IMR-90 (cell line): ENCODE measurements around the gene ARHGEF26. TPM values are rescaled to one million over a fixed set of nuclear protein-coding genes. Genes with fewer than 3 reads are reported as not detected.

ENCODE experiments used
- ATAC-seq: fragments of 200-7000 bp; cut with Tn5 transposase; 2 replicates; pipeline ENCODE4 v1.9.1; 2020; ENCODE audit warnings: low read depth, mild to moderate bottlenecking, moderate library complexity
- BruUV-seq: library from RNA; stranded (reverse); fragments of 400-500 nt; replicated peaks from 2 replicates; lab custom pipeline; 2021; lab: Mats Ljungman, UMichigan
- CTCF ChIA-PET: fragments of 300-600 bp; formaldehyde crosslinking; extraction: SDS; loops from one replicate; lab custom pipeline; 2021; ENCODE audit warnings: antibody characterized with exemption; lab: Yijun Ruan, JAX
- POLR2A ChIA-PET: fragments of 300-600 bp; sonication (Branson Sonifier 250); formaldehyde crosslinking; loops from one replicate; lab custom pipeline; 2022; ENCODE audit warnings: antibody characterized with exemption; ENCODE audit not compliant: unreplicated experiment; lab: Charles Lee
- DNase-seq: peaks from one replicate; pipeline ENCODE4 v3.0.0; 2013
- H2AFZ ChIP-seq: replicated peaks from 2 replicates; pipeline ENCODE3; 2013; ENCODE audit warnings: low read length, mild to moderate bottlenecking; ENCODE audit not compliant: poor library complexity
- H2AK5ac ChIP-seq: 2 replicates; pipeline ENCODE4 v1.6.1; 2013; ENCODE audit warnings: low read depth, low read length, inconsistent platforms
- H2AK9ac ChIP-seq: replicated peaks from 2 replicates; pipeline ENCODE3; 2013; ENCODE audit warnings: mild to moderate bottlenecking, low read depth, low read length, moderate library complexity; ENCODE audit not compliant: poor library complexity
- H2BK120ac ChIP-seq: 2 replicates; pipeline ENCODE4 v1.6.1; 2013; ENCODE audit warnings: low read depth, low read length, inconsistent platforms
- H2BK15ac ChIP-seq: 3 replicates; pipeline ENCODE4 v1.6.1; 2013; ENCODE audit warnings: low read depth, low read length, inconsistent platforms
- H2BK20ac ChIP-seq: 2 replicates; pipeline ENCODE4 v1.6.1; 2013; ENCODE audit warnings: low read depth, mild to moderate bottlenecking, inconsistent platforms, low read length, moderate library complexity
- H2BK5ac ChIP-seq: 2 replicates; pipeline ENCODE4 v1.6.1; 2013; ENCODE audit warnings: mild to moderate bottlenecking, low read depth, low read length, inconsistent platforms; ENCODE audit not compliant: poor library complexity, severe bottlenecking
- H3K14ac ChIP-seq: replicated peaks from 2 replicates; pipeline ENCODE4 v1.6.1; 2013; ENCODE audit warnings: low read depth, low read length, inconsistent platforms
- H3K18ac ChIP-seq: 2 replicates; pipeline ENCODE4 v1.6.1; 2013; ENCODE audit warnings: low read depth, low read length, control low read depth
- H3K23ac ChIP-seq: 2 replicates; pipeline ENCODE4 v1.6.1; 2013; ENCODE audit warnings: low read depth, low read length, inconsistent platforms
- H3K27ac ChIP-seq: 2 replicates; pipeline ENCODE4 v1.5.1; 2013; ENCODE audit warnings: mild to moderate bottlenecking, control low read depth, low read length; ENCODE audit not compliant: insufficient read depth
- H3K27me3 ChIP-seq: 2 replicates; pipeline ENCODE4 v1.6.1; 2013; ENCODE audit warnings: low read length; ENCODE audit not compliant: control insufficient read depth, insufficient read depth
- H3K36me3 ChIP-seq: 2 replicates; pipeline ENCODE4 v1.6.1; 2013; ENCODE audit warnings: low read length, mixed read lengths; ENCODE audit not compliant: control insufficient read depth, insufficient read depth
- H3K4ac ChIP-seq: 2 replicates; pipeline ENCODE4 v1.6.1; 2013; ENCODE audit warnings: low read depth, low read length, inconsistent platforms
- H3K4me1 ChIP-seq: 2 replicates; pipeline ENCODE4 v1.6.1; 2013; ENCODE audit warnings: low read length, mixed read lengths; ENCODE audit not compliant: control insufficient read depth, insufficient read depth
- H3K4me2 ChIP-seq: 2 replicates; pipeline ENCODE4 v1.6.1; 2013; ENCODE audit warnings: low read depth, mild to moderate bottlenecking, control low read depth, low read length, moderate library complexity
- H3K4me3 ChIP-seq: 2 replicates; pipeline ENCODE4 v1.5.1; 2013; ENCODE audit warnings: low read depth, mild to moderate bottlenecking, control low read depth, low read length, moderate library complexity; ENCODE audit not compliant: insufficient read depth
- H3K56ac ChIP-seq: 2 replicates; pipeline ENCODE4 v1.6.1; 2013; ENCODE audit warnings: low read length, inconsistent platforms; ENCODE audit not compliant: insufficient read depth; ENCODE audit errors: extremely low read depth
- H3K79me1 ChIP-seq, 2 experiments: 2 replicates each; pipeline ENCODE4 v1.6.1; 2013; ENCODE audit warnings: low read length in 2 of 2, inconsistent platforms in 1 of 2, low read depth in 1 of 2
- H3K9ac ChIP-seq: 2 replicates; pipeline ENCODE4 v1.6.1; 2013; ENCODE audit warnings: low read depth, low read length, control low read depth
- H3K9me1 ChIP-seq: 2 replicates; pipeline ENCODE4 v1.6.1; 2013; ENCODE audit warnings: low read length, inconsistent platforms; ENCODE audit not compliant: insufficient read depth
- H3K9me3 ChIP-seq: 2 replicates; pipeline ENCODE4 v1.6.1; 2013; ENCODE audit warnings: low read length; ENCODE audit not compliant: control insufficient read depth, insufficient read depth
- H4K20me1 ChIP-seq: 2 replicates; pipeline ENCODE4 v1.6.1; 2013; ENCODE audit warnings: low read length, inconsistent platforms; ENCODE audit not compliant: insufficient read depth
- H4K5ac ChIP-seq: 2 replicates; pipeline ENCODE4 v1.6.1; 2013; ENCODE audit warnings: mild to moderate bottlenecking, low read depth, low read length, control low read depth
- H4K8ac ChIP-seq, 2 experiments: 2 replicates each; pipeline ENCODE4 v1.6.1; 2013; ENCODE audit warnings: low read depth in 2 of 2, low read length in 2 of 2, control low read depth in 1 of 2, inconsistent platforms in 1 of 2
- H4K91ac ChIP-seq: 2 replicates; pipeline ENCODE4 v1.6.1; 2013; ENCODE audit warnings: low read depth, low read length, inconsistent platforms; ENCODE audit not compliant: insufficient read depth
- BHLHE40 ChIP-seq: fragments of 150-350 bp; IDR thresholded peaks from 2 replicates; pipeline ENCODE4 v1.6.1; 2016; ENCODE audit warnings: mild to moderate bottlenecking, low read depth, low read length
- CTCF ChIP-seq: conservative IDR thresholded peaks from 2 replicates; pipeline ENCODE4 v1.5.1; 2012; ENCODE audit warnings: mild to moderate bottlenecking, low read depth, low read length, improper control_type of control experiment
- ELK1 ChIP-seq: fragments of 150-350 bp; IDR thresholded peaks from 2 replicates; pipeline ENCODE4 v1.6.1; 2016; ENCODE audit warnings: low read depth, mild to moderate bottlenecking, low read length, moderate library complexity, borderline replicate concordance
- MAFK ChIP-seq: IDR thresholded peaks from 2 replicates; pipeline ENCODE4 v1.6.1; 2012; ENCODE audit warnings: low read depth, low read length, improper control_type of control experiment
- MAZ ChIP-seq: IDR thresholded peaks from 2 replicates; pipeline ENCODE4 v1.6.1; 2012; ENCODE audit warnings: low read depth, mild to moderate bottlenecking, low read length, improper control_type of control experiment, moderate library complexity, borderline replicate concordance
- MXI1 ChIP-seq: IDR thresholded peaks from 2 replicates; pipeline ENCODE4 v1.6.1; 2012; ENCODE audit warnings: low read depth, mild to moderate bottlenecking, low read length, moderate library complexity, borderline replicate concordance
- NFE2L2 ChIP-seq: fragments of 150-350 bp; IDR thresholded peaks from 2 replicates; pipeline ENCODE4 v1.6.1; 2016; ENCODE audit warnings: low read depth, mild to moderate bottlenecking, low read length
- RCOR1 ChIP-seq: IDR thresholded peaks from 2 replicates; pipeline ENCODE4 v1.6.1; 2012; ENCODE audit warnings: mild to moderate bottlenecking, low read length, improper control_type of control experiment; ENCODE audit not compliant: insufficient replicate concordance
- RFX5 ChIP-seq: IDR thresholded peaks from 2 replicates; pipeline ENCODE4 v1.8.0; 2012; ENCODE audit warnings: low read depth, mild to moderate bottlenecking, low read length, moderate library complexity
- SMC3 ChIP-seq: fragments of 150-350 bp; IDR thresholded peaks from 2 replicates; pipeline ENCODE4 v1.6.1; 2016; ENCODE audit warnings: low read depth, mild to moderate bottlenecking, antibody characterized with exemption, low read length, moderate library complexity
- WGBS, 2 experiments: methylation state at CpG; one replicate each; pipeline versions ENCODE4 v1.1.5 to v1.1.7; 2013; ENCODE audit warnings: missing lambda C conversion rate in 2 of 2; ENCODE audit not compliant: insufficient read length in 1 of 2; ENCODE audit errors: extremely low coverage in 2 of 2; 5-methylcytosine and 5-hydroxymethylcytosine counted together
- dilution Hi-C: fragments of 300-500 bp; cut with HindIII; formaldehyde crosslinking; loops from one replicate; pipeline ENCODE4 v1.14.3; 2018; ENCODE audit warnings: low sequenced_read_pairs; ENCODE audit not compliant: unreplicated experiment
- in situ Hi-C: fragments of 300-500 bp; cut with MboI; formaldehyde crosslinking; loops from 3 replicates; pipeline ENCODE4 v1.14.3; 2019; ENCODE audit warnings: low sequenced_read_pairs, inconsistent platforms, mixed read lengths
- intact Hi-C: fragments of 100-400 bp; cut with micrococcal nuclease; formaldehyde crosslinking; loops from 2 replicates; pipeline ENCODE4 v1.10.0; 2022
- polyA plus RNA-seq, 3 experiments: library from polyadenylated mRNA; depleted of rRNA; stranded (reverse); fragments of >200 nt; gene quantifications; 2 replicates each; pipeline ENCODE4 v1.2.3, GENCODE V29; 2012; ENCODE audit warnings: low replicate concordance in 1 of 3
- total RNA-seq: library from RNA; depleted of rRNA; stranded (reverse); fragments of >200 nt; gene quantifications from 2 replicates; pipeline ENCODE4 v1.2.3, GENCODE V29; 2012

Gene ARHGEF26
- total and polyA plus RNA-seq, 2 of the 4 experiments (the other 2 are of a cell fraction), result 2.0 to 2.3 TPM

GRCh38 chr3:154236331-154236730 lies 115.1 kb downstream of the ARHGEF26 start:
- no peaks in the 10 kb centered on the region for H3K36me3 ChIP-seq
- no peak overlapping the region for H4K8ac ChIP-seq
- H3K18ac ChIP-seq, result no peak overlapping the region
- no peaks in the 10 kb centered on the region for H4K20me1 ChIP-seq
- H3K14ac ChIP-seq, result no peak overlapping the region
- no peaks in the 10 kb centered on the region for H3K4me1 ChIP-seq
- DNase-seq, result no peak
- H3K79me1 ChIP-seq, result no peaks in the 10 kb centered on the region
- H3K9me3 ChIP-seq, result no peaks in the 10 kb centered on the region
- no peak overlapping the region for H4K91ac ChIP-seq
- dilution Hi-C loops, result no loop called here
- H2BK20ac ChIP-seq, result no peak overlapping the region
- H2AK9ac ChIP-seq, result no peak overlapping the region
- no peak overlapping the region for H2BK5ac ChIP-seq
- intact Hi-C loops, result no loop called here
- H3K4ac ChIP-seq, result no peak overlapping the region
- H2BK120ac ChIP-seq, result no peak overlapping the region
- TF ChIP-seq BHLHE40, result no peak
- TF ChIP-seq RCOR1, result no peak
- no peak for TF ChIP-seq NFE2L2
- TF ChIP-seq RFX5, result no peak
- no peak for TF ChIP-seq CTCF
- no peak for TF ChIP-seq MXI1
- no peak for TF ChIP-seq SMC3
- TF ChIP-seq MAFK, result no peak
- TF ChIP-seq MAZ, result no peak
- TF ChIP-seq ELK1, result no peak
- no peaks in the 10 kb centered on the region for H3K27me3 ChIP-seq
- ChIA-PET CTCF (interaction anchor here (1.0 kb wide), 1 partner anchor 115 kb away, joined by 3 read pairs; the partner anchor contains the start of gene ARHGEF26), POLR2A (no interaction called here)
- H3K4me2 ChIP-seq, result no peak overlapping the region
- no peak overlapping the region for H3K23ac ChIP-seq
- H4K5ac ChIP-seq, result no peak overlapping the region
- H3K4me3 ChIP-seq, result no peak overlapping the region
- H3K9me1 ChIP-seq, result no peaks in the 10 kb centered on the region; the same call in 1 of the 2 replicates
- H3K27ac ChIP-seq, result no peak overlapping the region
- no peak for ATAC-seq
- in situ Hi-C loops, result loop anchor here (25.0 kb wide), 1 partner anchor 1224 kb away; no protein-coding TSS in a partner anchor
- H2BK15ac ChIP-seq, result no peak overlapping the region
- no peak overlapping the region for H3K9ac ChIP-seq
- H2AK5ac ChIP-seq, result no peak overlapping the region
- BruUV-seq, result no TSS peak
- H2AFZ ChIP-seq, result no peak overlapping the region
- H3K56ac ChIP-seq, result no peak overlapping the region
- no CpG with 5 or more reads among the region's 3 CpGs for WGBS, 2 experiments
